Astrocyte (in vitro differentiated cells and primary cell): ENCODE measurements around the gene PYROXD2.

ENCODE experiments used
- CTCF ChIP-seq: IDR thresholded peaks from 2 replicates; pipeline ENCODE4 v1.5.1; 2011; ENCODE audit warnings: low read depth, mild to moderate bottlenecking, inconsistent platforms, low read length, moderate library complexity; ENCODE audit not compliant: insufficient read depth
- EZH2 ChIP-seq: IDR thresholded peaks from 2 replicates; pipeline ENCODE4 v1.6.1; 2012; ENCODE audit warnings: mild to moderate bottlenecking, low read length, inconsistent platforms; ENCODE audit not compliant: insufficient read depth

- TF ChIP-seq CTCF (no peak), EZH2 (no peak)
These were observed 61.8 kb downstream of the PYROXD2 start for GRCh38 chr10:98353170-98353569.
